IPS DF 4.7 (cell line): ENCODE data around the gene TRERF1.
"Not testable (repeated sequence)": the region's sequence is repeated elsewhere in the genome, so short reads cannot be mapped to it uniquely, and the experiment has no call there.

Experiments
- DNase-seq: peaks from one replicate; pipeline ENCODE4 v3.0.0-alpha.2; 2013; ENCODE audit warnings: low spot score; ENCODE audit errors: extremely low read depth

The TRERF1 gene

DNA sequence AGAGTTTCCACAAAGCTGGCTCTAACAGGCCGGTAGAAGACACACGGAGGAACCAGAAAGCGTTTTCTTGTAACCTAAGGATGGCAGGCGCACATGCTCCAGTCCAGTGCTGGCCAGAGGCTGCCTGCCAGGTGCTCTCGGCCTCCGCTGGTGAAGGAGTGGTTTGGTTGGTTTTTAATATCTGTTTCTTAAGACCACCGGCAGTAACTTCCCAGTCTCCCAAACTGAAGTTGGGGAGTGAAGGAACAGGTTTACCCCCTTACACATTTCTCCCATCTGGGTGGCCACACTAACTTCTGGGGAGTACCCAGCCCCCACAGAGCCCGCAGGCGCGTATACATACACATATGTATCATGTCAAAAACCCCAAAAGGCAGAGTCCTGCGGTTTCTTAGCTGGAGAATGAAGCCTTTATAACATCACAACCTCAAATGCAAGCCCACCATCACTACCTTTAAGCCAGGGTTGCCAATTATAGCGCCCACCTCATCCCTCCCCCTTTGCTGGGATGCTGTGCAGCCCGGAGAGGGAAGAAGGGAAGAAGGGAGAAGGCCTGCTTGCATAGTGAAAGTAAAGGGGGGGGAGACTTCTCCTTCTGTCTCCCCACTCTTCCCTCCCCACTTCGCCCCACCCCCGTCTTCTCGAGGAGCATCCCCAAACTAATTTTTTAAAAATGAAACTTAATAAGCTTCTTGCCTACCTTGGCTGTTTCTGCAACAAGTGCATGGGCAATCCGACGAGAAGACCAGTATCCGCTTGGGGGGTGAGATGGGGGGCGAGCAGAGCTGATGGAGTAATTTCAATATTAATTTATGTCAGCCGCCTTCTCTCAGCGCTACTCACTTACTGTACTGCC is 1.0 kb downstream of the TRERF1 start:
- DNase-seq, result no peak

DNA sequence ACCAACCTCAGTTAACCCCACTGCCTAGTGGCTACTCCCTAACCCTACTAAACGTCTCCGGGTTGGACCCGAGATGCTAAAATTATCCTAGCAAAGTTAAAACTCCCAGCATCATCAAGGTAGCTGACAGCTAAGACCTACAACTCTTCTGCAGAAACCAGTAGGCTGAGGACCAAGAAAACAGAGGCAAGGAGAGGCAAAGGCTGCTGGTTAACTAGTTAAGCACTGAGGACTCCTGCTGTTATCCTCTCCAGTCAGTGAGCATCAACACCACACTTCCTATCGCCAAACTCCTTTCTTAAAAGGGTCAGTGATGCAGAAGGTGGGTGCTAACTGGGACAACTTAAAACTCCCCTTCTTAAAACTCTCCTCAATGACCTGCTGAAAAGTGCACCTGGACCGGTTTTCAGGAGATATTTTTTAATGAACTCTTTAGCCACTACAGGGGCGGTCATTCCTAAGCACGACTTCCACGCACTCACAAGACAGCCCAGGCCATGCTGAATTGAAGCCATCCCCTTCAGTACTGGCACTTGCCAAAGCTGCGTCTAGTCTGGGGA is 1.7 kb downstream of the TRERF1 start:
- DNase-seq, result no peak

- DNase-seq, result no peak
Observed at GRCh38 chr6:42448927-42449659, 2.6 kb downstream of the TRERF1 start.

DNA sequence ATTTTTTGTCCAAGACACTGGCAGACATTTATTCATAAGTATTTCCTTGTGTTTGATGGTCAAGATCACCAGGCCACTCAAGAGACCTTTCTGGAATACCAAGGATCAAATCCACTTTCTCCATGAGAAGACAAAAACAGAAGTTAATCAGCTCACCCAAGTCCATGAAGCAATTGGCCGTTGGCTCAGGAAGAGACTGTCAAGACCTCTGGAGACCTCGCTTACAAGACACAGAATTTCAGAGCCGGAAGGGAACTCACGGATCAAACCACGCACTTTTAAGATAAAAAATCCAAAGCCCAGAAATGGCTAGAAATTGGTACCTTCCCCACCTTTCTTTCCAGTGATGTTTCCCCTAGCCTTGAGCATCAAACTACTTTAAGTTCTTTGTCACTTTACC is 3.3 kb downstream of the TRERF1 start:
- no peak for DNase-seq

GRCh38 chr6:42446996-42447395 is 4.7 kb downstream of the TRERF1 start:
- DNase-seq, result no peak

DNA sequence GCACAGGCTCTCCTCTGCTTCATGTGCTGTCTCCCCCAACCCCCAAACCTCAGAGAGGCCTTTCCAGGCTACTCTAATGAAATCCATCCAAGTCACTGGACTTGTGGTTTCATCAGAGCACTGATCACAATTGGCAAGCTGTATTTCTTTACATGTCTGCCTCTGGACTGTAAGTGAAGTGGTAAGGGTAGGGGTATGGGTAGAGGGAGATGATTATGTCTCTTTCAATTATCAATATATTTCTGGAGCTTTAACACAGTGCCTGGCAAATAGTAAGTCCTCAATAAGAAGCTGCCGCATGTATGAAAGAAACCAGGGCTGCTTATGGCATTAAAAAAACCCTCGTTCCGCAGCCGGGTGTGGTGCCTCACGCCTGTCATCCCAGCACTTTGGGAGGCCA is 5.4 kb downstream of the TRERF1 start:
- no peak for DNase-seq

GRCh38 chr6:42445955-42446354 is 5.8 kb downstream of the TRERF1 start:
- DNase-seq, result not testable (repeated sequence)

DNA sequence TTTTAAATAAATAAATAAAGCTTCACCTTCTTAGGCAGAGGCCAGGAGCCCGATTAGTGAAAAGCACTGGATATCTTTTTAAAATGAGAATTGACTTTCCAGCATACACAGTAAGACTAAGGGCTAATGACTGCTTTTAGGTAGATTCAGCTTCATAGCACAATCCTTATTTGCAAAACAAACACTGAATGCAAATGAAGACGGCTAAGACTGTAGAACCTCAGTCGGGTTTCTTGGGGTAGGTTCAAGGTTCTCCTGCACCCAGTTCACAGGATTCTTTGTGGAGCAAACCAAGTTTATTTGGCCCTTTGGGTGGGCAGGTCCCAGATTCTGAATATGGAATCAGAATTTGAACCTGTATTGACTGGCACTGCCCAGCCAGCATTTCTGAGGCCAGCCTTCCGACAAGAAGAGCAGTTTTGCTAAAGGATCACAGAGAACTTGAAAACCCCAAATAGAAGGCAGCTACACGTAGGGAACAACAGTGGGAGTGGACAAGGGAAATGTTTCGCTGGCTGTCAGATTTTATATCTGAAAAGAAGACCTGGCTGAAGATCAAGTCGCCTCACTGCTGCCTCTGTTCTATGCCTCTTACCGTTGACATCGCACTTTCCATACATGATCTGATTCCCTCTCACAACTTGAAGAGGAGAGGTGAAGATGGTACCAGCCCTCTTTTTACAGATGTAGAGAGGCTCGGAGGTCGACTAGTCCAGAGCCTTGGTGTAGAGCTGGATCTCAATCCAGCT is 8.2 kb downstream of the TRERF1 start:
- DNase-seq, result no peak

GRCh38 chr6:42441697-42442081 is 10.0 kb downstream of the TRERF1 start:
- DNase-seq, result no peak

- DNase-seq, result no peak
Observed at GRCh38 chr6:42440778-42441696, 10.7 kb downstream of the TRERF1 start.

- no peak for DNase-seq
Observed at GRCh38 chr6:42440027-42440426, 11.7 kb downstream of the TRERF1 start.

- DNase-seq, result no peak
Observed at GRCh38 chr6:42436825-42437224, 14.9 kb downstream of the TRERF1 start.

GRCh38 chr6:42434237-42434636 is 17.5 kb downstream of the TRERF1 start:
- DNase-seq, result no peak

- DNase-seq, result no peak
Observed at GRCh38 chr6:42433409-42433808, 18.3 kb downstream of the TRERF1 start.

- no peak for DNase-seq
Observed at GRCh38 chr6:42431877-42432276, 19.8 kb downstream of the TRERF1 start.

DNA sequence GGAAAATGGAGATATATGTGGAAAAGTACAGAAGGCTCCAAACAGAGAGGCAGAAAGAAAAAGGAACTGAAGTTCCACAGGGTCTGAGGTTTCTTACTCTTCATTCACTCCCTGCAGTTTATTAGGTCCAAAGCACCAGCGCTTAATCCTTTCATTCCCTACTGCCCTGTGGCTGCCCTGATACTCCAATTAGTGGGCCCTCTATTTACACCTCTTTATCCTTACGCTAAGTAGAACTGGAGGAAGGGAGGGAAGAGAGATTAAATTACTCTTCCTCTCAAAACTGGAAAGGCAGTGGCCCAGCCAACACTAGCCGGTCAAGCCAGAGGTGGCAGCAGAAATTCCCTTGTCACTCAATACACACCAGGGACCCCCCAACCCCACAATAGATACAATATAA is 20.4 kb downstream of the TRERF1 start:
- no peak for DNase-seq

DNA sequence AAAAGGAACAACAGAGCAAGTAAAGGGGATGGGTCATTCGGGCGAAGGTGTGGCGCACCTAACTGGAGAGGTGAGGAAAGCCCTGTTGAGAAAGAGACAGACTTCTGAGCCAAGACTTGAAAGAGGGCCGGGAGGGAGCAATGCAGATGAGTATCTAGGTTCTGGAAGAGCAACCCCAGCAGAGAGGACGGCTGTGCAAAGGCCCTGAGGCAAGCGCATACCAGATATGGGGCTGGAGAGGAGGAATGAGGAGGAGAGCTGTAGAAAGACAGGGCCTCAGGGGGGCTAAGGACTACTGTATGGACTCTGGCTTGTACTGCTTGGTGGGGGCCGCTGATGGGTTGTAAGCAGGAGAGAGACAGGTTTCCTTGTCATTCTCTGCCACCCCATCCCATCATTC is 21.9 kb downstream of the TRERF1 start:
- no peak for DNase-seq

- no peak for DNase-seq
Observed at GRCh38 chr6:42429042-42429585, 22.6 kb downstream of the TRERF1 start.

GRCh38 chr6:42428326-42429041 is 23.2 kb downstream of the TRERF1 start:
- no peak for DNase-seq

DNA sequence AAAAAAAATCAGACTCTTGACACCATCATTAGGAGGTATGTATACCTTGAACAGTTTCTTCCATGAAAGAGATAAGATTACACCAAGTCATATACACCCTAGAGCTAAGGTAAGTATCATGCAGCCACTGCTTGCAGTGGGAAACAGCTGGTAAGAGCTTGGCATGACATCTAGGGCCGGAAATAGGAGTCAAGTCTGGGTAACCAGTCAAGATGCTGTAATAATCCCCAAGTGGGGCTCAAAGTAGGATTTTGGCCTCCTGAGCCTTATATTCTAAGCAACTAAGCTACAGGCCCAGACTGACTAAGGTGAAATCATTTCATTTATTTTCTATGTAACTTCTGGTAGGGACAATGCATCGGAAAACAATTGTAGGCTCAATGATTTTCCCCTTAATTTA is 23.9 kb downstream of the TRERF1 start:
- no peak for DNase-seq
